GM19463 (cell line): ENCODE results near the gene LRRC37A3.
"Not testable (repeated sequence)": the region's sequence is repeated elsewhere in the genome, so short reads cannot be mapped to it uniquely, and the experiment has no call there.

ENCODE experiments used
- ATAC-seq: cut with Tn5 transposase; IDR thresholded peaks from one replicate; pipeline ENCODE4 v1.9.1; 2021; ENCODE audit warnings: mild to moderate bottlenecking, moderate library complexity; ENCODE audit not compliant: unreplicated experiment

LRRC37A3 gene

DNA sequence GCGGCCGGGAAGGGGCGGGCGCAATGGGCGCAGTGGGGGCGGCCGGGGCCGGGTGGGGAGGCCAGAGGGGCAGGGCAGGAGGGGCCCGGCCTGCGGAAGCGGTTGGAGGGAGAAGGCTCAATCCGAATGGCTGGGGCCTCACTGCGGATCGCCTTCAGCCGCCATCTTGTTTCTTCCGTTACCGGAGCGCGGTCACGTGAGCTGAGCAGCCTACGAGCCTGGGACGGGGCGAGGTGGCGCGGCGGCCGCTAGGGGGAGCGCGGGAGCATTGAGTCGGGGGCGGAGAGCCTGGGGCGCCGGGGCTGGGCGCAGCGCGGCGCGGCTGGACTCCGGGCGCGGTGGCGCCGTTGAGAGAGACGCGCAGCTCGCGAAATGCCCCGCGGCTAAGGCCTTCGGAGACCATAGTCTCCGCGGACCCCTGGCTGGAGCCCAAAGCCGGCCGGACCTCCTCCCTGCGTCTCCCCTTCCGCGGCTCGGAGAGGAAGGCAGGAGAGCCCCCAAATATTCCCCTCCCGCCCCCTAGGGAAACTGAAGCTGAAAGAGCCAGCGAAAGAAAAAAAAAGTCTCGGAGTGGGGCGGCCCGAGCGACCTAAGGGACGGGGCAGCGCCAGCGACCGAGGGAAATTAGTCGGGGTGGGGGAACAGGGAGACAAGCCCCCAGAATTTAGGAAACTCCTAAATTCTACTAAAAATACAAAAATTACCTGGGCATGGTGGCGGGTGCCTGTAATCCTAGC lies at the start of gene LRRC37A3:
Gene LRRC37A3 (minus strand): TSS at position 190 of the 737 bp plus-strand sequence. CDS start 22,221 bp downstream, outside the sequence.
- ATAC-seq, result peak; percentile 87

DNA sequence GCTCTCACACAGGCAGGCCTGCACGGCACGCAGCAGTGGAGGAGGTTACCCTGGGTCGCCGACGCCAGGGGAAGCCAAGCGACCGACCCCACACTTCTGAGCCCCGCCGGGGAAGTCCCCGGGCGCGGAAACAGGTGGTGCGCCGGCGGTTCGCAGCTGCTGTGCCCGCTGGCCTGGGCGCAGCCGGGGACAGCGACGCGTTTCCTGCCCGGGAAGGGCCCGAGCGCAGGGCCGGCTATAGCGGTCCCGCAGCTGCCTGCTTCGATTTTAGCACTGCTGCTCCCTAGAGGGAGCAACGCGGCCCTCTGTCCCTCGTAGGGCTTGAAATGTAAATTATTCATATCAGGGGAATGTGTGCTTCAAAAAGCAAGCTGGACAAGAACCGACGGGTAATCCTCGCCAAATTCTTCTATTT lies 46.6 kb upstream of the LRRC37A3 start:
- ATAC-seq, result peak; percentile 91

DNA sequence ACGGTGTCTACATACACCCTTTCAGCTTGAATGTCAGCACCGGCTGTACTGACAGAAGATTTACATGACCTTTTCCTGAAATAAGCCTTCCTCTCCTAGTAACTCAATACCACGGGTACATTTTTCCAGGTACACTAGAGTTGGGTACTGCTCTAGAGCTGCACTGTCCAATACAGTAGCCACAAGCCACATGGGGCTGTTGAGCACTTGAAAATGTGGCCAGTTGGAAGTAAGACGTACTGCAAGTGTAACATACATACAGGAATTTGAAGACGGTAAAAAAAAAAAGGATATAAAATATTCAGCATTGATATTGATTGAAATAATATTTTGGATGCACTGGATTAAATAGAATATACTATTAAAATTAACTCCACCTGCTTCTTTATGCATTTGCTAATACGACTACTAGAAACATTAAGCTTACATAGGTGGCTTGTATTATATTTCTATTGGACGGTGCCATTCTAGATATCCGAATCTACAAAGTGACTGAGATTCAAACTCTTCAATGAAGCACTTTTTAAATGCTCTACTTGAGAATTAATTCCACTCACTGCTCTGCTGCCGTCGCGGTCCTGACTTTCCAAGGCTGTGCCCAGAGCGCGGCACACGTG lies 46.1 kb upstream of the LRRC37A3 start:
- not testable (repeated sequence) for ATAC-seq

DNA sequence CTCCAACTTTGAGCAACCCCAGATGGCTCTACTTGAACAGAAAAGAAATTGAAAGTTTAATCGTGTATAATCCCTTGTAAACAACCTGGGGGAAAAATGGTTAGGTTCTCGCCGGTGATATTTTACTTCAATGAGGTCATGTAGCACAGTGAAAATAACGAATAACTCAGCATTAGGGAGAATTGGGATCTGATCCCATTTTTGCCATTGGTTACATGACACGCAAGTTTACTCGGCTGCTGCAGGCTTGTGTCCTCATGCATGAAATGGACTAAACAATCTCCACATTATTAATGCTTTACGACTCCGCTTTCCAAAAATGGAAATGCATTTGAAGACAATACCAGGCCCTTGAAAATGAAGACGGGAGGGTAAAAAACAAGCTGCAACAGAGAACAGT lies 45.5 kb upstream of the LRRC37A3 start:
- no peak for ATAC-seq

DNA sequence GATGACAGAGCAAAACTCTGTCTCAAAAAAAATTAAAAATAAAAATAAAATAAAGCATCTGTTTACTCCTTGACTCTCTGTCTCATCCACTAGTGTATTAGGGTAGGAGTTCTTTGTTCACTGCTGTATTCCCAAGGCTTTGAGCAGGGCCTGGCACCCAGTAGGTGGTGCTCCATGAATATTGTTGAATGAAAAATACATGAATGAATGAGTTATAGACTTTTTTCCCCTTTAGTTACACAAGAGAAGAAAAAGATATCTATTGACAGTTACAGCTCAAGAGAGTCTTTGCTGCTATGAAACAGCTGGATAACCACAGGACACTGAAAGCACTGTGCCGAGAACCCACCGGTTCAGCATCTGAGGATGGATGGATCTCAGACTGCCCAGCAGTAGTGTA lies 44.5 kb upstream of the LRRC37A3 start:
- not testable (repeated sequence) for ATAC-seq

DNA sequence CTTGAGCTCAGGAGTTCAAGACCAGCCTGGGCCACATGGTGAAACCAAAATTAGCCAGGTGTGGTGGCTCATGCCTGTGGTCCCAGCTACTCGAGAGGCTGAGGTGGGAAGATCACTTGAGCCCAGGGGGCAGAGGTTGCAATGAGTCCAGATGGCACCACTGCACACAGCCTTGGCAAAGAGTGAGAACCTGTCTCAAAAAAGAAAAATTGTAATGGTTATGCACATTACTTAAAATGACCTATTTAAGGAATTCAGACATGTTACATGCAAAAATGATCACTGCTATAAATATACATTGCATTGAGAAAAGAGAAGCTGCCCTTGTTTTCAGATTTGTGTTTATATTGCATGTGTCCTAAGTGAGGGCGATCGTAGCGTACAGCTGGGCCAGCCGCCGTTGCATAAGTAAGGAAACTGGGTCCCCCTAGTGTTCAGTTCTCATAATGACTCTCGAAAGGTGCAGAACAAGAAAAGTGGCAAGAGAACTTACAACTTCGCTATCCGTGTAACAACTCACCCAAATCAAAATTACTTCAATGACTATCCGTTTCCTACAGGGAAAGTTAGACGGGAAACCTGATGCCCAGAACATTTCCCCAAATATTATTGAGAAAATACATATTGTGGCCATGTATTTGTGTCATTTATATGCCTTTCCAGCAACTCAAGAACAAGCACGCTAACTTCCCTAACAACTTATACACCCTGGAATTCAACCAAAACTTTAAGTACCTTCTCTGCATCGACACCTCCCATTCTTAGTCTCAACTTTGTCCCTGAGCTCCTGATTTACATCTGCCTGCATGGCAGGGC lies 42.5 kb upstream of the LRRC37A3 start:
- not testable (repeated sequence) for ATAC-seq

DNA sequence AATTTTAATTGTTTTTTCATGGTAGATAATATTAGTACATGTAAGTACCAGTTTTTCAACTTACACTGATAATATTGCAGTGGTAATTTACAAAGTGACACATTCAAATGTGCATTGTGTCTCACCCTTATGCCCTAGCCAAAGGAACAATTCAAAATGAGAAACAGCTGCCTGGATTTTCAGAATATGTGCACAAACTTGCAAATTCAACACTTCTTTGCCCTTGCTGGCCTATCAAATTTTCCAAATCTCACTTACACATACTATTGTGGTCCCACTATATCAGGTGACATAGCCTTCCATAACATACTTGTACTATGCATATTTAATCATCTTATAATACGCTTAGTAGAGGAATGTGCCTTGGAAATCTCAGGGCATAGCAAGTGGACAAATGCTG lies 32.6 kb upstream of the LRRC37A3 start:
- no peak for ATAC-seq

DNA sequence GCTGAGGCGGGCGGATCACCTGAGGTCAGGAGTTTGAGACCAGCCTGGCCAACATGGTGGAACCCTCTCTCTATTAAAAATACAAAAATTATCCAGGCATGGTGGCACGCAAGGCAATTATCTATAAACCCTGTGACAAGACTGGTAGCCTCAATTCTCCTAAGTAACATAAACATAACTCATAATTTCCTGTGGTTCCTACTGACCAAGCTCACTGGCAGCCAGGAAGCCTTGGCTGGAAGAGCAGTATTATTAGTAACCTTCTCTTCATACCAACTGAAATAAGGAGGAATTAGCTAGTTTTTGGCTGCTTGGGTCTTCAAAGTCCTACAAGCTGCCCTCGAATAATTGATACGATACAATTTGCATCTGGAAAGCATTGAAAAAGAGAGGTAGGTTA lies 31.6 kb upstream of the LRRC37A3 start:
- no peak for ATAC-seq

DNA sequence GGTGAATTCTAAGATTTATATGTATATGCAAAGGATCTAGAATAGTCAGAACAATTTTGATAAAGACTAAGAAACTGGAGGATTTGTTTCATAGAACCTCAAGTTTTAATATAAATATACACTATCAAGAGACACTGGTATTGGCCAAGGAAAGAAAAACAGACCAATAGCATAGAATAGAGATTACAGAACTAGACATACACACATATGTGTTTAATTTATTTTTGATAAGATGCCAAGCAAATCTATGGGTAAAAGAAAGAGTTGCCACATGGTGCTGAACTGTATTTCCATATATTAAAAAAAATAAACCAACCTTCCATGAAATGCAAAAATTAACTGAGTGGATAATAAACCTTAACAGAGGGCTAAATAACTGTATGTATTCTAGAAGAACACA lies 27.9 kb upstream of the LRRC37A3 start:
- no peak for ATAC-seq

DNA sequence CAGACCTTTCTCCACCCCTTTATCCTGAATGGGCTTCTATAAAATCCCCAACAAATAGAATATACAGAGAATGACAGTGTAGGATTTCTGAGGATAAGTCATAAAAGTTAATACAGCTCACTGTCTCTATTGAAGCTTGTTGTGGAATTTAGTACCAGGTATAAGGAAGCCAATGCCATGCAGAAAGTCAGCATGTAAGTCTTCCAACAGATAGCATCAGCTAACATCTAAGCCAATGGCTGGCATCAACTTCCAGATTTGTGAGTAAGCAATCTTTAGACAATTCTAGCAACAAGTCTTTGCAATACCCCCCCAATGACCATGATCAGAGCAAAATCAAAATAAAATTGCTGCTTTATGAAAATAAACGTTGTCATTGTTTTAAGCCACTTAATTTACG lies 22.5 kb upstream of the LRRC37A3 start:
- ATAC-seq, result no peak

DNA sequence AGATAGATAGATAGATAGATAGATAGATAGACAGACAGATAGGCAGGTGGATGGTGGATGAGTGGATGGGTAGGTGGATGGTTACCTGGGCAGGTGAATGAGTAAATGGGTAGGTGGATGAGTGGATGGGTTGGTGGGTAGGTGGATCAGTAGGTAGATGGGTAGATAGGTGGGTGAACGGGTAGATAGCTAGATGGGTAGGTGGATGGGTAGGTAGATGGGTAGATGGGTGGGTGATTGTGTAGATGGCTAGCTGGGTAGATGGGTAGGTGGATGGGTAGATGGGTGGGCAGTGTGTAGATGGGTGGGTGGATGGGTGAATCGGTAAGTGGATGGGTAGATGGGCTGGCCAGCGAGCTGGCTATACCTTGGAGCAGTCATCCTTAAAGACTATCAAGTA lies 21.8 kb upstream of the LRRC37A3 start:
- no peak for ATAC-seq

DNA sequence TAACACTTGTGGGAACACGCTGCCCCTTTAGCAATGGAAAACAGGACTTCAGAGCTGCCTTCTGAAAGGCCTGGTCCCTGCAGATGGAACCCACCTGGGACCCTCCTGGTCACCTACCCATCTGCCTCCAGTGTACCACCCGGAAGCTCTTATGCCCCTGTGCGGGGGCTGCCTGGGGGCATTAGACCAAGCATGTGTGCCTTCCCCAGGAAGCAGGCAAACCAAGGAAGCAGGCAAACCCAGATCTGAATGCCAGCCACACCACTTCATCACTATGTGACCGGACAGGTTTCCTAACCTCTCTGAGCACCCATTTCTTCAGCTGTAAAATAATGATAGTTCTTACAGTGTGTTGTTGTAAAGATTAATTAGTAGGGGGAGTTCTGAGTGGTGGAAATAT lies 20.8 kb upstream of the LRRC37A3 start:
- ATAC-seq, result no peak

DNA sequence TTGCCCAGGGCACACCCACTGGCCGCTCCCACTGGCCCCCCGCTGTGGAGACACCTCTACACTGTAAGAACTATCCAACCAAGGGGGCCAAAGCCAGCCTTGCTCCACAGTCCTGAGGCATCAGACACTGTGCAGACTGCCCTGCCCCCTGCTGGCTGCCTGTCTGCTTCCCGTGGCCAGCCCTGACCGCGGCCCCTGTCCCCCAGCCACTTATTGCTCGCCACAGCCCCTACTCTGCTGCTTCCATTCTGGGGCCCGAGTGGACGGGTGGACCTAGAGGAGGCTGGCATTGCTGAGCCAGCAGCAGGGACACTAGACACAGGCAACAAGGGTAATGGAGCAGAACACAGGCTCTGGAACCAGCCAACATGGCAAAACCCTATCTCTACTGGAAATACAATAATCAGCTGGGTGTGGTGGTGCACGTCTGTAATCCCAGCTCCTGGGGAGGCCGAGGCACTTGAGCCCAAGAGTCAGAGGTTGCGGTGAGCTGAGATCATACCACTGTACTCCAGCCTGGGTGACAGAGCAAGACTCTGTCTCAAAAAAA lies 19.7 kb upstream of the LRRC37A3 start:
- peak; percentile 57 for ATAC-seq

DNA sequence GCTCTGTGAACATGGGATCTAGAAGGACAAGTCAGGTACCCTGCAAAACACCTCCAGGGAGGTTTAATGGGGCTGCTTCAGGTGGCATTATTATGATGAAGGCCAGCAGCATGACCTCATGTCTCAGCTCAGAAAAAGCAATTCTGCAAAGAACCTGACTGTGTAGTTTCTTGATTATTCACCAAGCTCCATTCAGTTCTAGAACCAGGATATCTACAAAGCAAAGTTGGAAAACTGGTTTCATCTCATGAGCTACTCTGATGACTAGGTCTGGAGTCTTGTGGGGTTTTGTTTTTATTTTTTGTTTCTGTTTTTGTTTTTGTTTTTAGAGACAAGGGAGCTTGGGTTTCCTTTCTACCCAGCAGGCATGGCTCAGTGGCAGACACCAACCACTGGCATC lies 19.0 kb upstream of the LRRC37A3 start:
- no peak for ATAC-seq

DNA sequence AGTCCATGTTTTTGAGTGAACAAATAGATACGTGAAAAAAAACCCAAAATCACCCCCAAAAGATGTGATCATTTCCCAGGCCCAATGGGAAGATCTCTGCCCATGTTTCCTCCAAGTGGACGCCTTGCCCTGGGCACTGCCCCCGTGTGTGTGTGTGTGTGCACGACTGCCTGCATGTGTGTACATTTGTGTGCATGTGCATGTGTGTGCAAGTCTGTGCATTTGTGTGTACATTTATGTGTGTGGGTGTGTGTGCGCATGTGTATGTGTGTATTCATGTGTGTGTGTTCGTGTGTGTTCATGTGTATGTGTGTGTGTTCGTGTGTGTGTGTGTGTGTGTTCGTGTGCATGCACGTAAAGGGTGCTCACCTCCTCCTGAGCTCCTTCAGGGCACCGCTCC lies 16.8 kb upstream of the LRRC37A3 start:
- no peak for ATAC-seq

DNA sequence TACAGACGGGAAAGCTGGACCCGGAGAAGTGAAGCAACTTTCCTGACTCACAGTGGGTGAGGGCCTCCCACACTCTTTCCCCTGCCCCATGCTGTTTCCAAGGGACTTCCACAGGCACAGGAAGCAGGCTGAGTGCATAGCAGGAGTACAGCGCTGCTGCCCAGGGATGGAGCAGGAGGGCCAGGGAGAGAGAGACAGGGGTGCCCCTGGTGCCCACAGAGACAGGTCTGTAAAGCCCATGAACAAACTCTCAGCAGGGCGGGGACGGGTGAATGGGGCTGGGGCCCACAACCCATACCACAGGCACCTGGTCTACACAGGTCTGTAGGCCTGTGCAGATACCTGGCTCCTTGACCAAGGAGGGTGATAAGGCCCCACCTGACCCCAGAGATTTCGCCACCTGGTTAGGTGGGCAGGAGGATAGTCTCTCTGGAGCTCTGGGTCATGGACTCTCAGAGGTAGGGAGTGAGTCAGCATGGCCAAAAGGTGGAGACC lies 15.1 kb upstream of the LRRC37A3 start:
- not testable (repeated sequence) for ATAC-seq

DNA sequence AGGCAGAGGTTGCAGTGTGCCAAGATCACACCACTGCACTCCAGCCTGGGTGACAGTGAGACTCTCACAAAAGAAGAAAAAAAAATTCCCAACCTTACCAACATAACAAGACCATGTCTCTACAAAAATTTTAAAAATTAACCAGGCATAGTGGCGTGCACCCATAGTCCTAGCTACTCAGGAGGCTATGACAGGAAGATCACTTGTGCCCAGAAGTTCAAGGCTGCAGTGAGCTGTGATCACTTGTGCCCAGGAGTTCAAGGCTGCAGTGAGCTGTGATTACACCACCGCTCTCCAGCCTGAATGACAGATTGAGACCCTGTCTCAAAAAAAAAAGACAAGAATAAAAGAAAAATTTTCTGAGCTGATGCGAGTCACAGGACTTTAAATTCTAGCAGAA lies 13.6 kb upstream of the LRRC37A3 start:
- ATAC-seq, result not testable (repeated sequence)

DNA sequence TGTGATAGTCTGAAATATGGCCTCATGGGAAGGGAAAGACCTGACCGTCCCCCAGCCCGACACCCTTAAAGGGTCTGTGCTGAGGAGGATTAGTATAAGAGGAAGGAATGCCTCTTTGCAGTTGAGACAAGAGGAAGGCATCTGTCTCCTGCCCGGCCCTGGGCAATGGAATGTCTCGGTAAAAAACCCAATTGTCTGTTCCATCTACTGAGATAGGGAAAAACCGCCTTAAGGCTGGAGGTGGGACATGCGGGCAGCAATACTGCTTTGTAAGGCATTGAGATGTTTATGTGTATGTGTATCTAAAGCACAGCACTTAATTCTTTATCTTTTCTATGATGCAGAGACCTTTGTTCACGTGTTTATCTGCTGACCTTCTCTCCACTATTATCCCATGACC lies 11.1 kb upstream of the LRRC37A3 start:
- ATAC-seq, result not testable (repeated sequence)

DNA sequence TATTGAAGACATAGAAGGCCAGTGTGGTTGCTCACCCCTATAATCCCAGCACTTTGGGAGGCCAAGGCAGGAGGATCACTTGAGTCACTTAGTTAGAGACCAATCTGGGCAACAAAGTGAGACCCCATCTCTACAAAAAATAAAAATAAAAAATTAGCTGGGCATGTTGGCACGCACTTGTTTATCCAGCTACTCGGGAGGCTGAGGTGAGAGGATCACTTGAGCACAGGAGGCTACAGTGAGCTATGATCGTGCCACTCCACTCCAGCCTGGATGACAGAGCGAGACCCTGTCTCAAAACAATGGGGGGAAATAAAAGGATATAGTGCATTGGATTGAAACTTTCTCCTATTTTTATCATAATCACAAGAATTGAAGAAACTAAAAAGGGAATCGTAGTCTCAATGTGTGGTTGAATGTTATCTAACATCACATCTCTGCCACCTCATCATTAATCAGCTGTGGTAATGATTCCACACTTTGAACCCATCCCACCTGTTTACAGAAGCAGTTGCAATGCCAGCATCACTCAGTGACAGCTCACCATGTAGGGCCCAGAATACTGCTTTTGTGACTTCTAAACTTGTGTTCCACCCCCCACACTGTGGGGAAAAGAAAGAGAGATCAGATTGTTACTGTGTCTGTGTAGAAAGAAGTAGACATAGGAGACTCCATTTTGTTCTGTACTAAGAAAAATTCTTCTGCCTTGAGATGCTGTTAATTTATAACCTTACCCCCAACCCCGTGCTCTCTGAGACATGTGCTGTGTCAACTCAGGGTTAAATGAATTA lies 10.3 kb upstream of the LRRC37A3 start:
- ATAC-seq, result not testable (repeated sequence)

DNA sequence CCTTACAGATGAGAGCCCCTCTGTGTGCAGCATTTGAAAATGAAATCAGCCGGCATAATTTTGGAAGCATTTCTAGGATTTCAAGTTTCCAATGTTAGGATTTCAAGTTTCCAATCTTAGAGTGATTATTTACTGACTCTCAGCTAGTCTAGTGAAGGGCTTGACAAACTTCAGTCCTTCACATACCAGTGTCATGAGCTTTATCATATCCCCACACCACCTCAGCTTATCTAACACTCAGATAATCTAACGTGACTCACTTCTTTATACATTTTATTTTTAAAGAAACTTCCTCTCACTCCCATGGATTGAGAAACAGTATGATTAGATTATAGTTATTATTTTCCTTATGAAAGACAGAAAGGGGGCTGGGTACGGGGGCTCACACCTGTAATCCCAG lies 9.4 kb upstream of the LRRC37A3 start:
- not testable (repeated sequence) for ATAC-seq
